Measurements from ENCODE around the gene OVCH1.
"Not testable (repeated sequence)": the region's sequence is repeated elsewhere in the genome, so short reads cannot be mapped to it uniquely, and the experiment has no call there.

OVCH1 gene

GRCh38 chr12:29402437-29402836, 95.0 kb downstream of the OVCH1 start:
- DNase-seq (ENCODE audit: low spot score), result no peak

- no peak for DNase-seq (ENCODE audit: low spot score)
Measured at GRCh38 chr12:29398495-29398894, 99.0 kb downstream of the OVCH1 start.

GRCh38 chr12:29396774-29397173, 100.7 kb downstream of the OVCH1 start:
- DNase-seq (ENCODE audit: low spot score), result no peak

GRCh38 chr12:29395356-29395755, 102.1 kb downstream of the OVCH1 start:
- DNase-seq (ENCODE audit: low spot score), result no peak

GRCh38 chr12:29390419-29390818, 107.1 kb downstream of the OVCH1 start:
- peak; percentile 50 for DNase-seq (ENCODE audit: low spot score)

GRCh38 chr12:29389295-29389919, 108.1 kb downstream of the OVCH1 start:
- DNase-seq (ENCODE audit: low spot score), result no peak

GRCh38 chr12:29386084-29386680, 111.3 kb downstream of the OVCH1 start:
- not testable (repeated sequence) for DNase-seq (ENCODE audit: low spot score)

- DNase-seq (ENCODE audit: low spot score), result not testable (repeated sequence)
Measured at GRCh38 chr12:29385194-29385593, 112.3 kb downstream of the OVCH1 start.

GRCh38 chr12:29382251-29382650, 115.2 kb downstream of the OVCH1 start:
- DNase-seq (ENCODE audit: low spot score), result no peak

- DNase-seq (ENCODE audit: low spot score), result peak; percentile 98
Measured at GRCh38 chr12:29380536-29381523, 116.7 kb downstream of the OVCH1 start, which contains the start of gene ERGIC2. ERGIC2 (minus strand) TSS chr12:29381172; CDS start chr12:29371633, 9,539 bp downstream.
